ENCODE results near the gene GRK5.
A peak's percentile ranks its signal among the peaks of the same experiment; 100 is the strongest.

GRK5 gene

DNA sequence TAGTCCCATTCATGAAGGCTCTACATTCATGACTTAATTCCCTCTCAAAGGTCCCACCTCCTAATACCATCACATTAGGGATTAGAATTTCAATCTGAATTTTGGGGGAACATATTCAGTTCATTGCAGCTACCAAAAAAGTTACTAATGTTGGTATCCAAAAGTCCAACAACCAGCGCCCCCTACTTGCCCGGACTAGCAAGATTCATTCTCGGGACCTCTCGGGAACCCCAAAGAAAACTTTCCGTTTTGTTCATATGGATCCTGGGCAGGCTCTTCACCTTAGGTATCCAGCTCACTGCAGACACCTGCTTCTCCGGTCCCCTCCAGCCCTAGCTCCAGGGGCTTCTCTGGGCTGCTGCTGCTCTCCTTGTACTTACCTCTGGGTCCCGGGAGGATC, 8.9 kb upstream of the GRK5 start:
- DNase-seq (ENCODE audit: low read depth, low spot score): no peak

DNA sequence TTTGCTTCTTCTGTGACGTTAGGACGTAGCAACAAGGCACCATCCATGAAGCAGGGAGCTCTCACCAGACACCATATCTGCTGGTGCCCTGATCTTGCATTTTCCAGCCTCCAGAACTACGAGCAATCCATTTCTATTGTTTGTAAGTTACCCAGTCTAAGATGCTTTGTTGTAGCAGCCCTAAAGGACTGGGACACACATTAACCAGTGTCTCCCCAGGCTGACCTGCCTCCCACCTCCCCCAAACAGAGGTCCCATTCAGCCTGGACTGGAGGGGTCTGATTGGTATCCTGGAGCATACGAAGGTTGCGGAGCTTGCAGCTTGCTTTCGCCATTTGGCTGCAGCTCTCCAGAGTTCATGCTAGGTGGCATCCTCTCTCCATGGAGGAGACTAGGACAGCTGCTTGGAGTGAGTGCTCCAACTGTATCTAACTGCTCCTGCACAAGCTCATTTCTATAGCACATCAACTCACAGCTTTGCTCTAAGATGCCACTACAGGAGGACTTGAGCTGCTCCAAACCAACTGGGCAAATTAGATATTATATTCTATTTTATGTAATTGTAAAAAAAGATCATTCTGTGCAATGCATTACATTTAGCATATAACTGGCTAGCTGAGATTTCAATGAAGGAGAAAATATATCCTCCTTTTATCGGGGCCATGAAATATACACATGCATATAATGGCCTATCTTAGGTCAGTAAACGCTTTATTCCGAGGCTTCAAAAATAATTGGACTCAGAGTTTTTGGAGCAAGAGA, 8.0 kb upstream of the GRK5 start:
- DNase-seq (ENCODE audit: low read depth, low spot score): no peak

DNA sequence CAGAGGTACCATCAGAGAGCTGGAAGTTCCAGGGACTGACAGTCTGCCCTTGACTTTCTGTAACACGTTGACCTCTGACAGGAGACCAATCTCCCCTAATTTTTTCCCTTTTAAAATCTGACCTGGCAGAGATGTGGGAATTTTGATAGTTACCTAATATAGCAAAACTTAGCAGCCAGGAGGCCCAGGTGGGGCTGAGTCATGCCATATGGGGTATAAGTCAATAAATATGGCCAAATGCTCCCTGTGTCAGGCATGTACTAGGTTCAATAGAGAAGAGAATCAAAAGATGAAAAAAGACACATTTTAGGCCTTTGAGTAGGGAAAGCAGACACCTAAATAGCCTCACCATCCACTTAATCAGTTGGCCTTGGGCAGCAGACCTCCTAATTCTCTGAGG, 6.1 kb upstream of the GRK5 start:
- DNase-seq (ENCODE audit: low read depth, low spot score): no peak

DNA sequence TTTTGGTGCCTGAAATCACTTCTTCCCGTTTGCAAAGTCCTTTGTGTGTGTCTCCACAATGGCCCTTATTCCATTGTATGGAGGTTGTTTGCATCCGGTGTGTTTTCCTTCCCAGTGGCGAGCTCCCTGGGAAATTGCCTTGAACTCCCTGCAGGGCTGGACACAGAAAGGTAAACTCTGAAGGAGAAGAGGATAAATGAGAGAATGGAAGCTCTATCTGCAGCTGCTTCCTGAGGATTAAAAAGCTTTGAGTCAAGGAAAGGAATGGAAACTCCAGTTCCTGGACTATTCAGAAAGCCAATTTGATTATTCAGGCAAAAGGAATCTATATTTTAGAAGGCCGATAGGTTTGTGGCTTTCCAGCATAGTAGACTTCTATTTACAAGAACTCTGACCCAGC, 4.4 kb upstream of the GRK5 start:
- DNase-seq (ENCODE audit: low read depth, low spot score): no peak

DNA sequence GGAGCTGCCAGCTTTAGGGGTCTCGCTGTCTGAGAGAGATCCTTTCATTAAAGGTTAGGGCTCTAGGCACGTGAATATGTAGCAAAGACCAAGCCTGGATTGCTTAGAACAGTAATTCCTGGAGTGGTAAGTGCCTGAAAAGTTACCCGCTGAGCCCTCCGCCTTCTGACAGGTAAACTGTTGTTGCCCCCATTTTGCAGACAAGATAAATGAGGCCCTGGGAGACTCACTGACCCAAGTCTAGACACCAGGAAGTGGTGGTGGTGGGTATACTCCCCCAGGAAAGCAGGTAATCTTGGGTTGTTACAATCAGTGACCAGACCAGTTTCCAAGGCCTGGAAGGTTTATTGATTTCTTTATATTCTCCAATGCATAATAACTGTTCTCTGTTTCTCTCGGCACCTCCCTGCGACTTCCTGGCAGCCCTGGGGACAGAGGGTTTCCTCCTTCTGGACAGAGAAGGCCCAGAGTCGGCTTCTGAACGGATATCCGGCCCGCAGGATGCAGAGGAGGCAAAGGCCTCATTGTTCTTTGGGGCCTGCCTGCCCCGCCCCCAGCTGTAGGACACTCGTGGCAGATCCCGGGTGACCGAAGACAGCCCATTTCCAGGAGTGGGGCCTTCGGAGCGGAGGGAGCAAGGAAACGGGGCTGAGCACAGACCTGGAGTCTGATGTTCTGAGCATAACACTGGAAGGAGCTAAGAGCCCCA, 1.3 kb upstream of the GRK5 start:
- DNase-seq (ENCODE audit: low read depth, low spot score): no peak

DNA sequence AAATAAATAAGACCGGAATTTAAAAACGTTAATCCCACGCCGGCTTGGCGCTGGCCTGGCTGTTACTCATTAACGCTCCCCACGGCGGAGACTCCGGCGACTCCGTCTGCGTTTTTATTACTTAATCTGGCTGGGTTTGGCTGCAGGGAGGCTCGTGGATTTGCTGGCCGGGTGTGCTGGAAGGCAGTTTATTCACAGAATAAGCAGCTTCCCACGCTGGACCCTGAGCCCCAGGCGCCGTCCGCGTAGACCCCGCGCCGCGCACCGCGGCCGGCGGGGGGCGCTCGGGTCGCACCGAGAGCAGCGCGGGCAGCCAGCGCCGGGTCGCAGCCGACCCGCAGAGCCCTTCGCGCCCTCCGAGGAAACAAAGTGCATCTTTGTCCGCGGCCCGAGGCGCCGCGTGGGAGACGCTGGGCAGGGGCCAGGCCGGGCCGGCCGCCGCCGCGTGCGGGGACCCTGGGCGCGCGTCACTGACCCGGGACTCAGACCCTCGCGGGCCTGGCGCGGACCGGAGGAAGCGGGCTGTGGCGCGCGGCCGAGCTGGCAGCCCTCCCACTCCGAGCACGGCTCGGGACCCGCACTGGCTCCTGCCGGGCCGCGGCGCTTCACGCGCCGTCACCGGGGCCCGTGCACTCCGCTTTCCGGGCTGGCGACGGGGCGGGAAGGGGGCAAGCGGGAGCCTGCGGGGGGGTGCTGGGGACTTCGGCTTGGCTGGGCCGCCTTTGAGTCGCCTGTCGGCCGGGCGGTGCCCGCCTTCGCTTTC, 587 bp upstream of the GRK5 start:
- DNase-seq (ENCODE audit: low read depth, low spot score): peak; percentile 32

DNA sequence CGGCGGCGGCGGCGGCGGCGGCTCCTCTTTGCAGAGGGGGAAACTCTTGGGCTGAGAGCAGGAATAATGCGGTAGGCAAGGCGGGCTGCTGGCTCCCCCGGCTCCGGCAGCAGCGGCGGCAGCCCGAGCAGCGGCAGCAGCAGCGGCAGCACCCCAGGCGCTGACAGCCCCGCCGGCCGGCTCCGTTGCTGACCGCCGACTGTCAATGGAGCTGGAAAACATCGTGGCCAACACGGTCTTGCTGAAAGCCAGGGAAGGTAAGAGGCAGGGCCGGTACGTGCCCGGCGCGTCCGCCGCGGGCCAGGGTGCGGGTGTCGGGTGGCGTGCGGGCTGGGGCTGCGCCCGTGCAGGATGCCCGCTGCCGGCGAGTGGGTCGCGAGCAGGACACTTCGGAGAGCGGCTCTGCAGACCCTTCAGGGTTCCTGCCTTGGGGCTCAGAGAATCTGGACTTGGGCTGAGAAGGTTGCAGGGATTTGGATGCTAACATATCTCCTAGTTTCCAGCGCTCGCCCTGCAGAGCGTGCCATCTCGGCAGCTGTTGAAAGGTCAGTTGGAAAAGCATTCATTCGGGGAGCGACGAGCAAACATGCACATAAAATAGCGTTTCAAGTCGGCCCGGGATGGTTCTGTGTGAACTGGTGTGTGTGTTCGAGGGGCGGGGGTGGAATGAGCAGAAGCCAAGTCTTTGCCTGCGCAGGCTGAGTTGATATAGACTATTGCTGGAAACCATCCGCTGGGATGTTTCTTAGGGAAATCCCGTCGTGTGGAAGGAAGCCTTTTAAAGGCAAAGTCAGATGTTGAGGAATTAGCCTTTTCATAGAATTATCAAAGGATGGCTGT, 562 bp downstream of the GRK5 start:
- DNase-seq (ENCODE audit: low read depth, low spot score): no peak

DNA sequence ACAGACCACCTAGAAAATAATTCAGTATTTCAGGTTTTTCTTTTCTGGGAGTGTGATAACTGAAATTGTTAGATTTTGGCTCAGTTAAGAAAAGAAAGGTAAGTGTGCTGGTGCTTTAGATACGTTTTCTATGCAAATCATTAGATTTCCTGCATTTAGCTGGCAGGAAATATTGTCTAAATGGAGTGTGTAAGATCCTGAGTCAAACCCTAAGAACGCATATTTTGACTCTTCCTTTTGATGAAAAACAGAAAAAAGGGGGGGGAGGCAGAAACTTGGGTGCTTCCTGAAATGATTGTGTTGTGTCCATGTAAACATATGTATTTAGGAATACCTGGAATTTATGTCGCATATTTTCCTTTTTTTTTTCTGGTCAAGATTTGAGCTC, 1.2 kb downstream of the GRK5 start:
- DNase-seq (ENCODE audit: low read depth, low spot score): no peak

DNA sequence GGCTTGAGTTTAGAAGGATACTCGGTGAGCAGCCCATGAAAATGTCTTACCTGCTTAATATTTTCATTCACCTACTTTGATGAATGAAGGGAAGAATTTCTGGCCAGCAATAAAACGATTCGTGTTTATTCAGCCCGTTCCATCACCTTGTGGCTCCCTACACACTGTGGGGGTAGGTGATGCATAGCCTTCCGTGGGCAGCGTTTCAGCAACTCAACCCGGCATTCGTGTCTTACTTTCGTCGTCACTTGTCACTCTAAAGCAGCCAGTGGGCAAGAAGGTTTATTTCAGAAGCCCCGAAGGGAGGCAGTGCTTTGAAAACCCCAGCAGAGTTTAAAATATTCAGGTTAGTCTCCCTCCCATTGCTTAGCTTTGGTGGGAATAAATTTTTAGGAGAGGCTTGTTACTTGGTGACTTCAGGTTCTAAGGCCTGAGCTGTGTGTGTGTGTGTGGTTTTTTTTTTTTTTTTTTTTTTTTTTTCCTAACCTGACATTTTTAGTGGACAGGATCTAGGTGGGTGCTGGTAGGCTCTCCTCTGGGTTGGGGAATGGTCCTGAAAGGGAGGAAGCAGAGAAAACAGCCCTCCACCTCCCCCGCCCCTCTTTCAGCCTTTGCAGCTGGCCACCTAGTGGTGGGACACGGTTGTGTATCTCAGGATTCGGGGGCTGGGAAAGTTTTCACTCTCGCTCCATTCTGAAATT, 1.8 kb downstream of the GRK5 start:
- DNase-seq (ENCODE audit: low read depth, low spot score): peak; percentile 31

DNA sequence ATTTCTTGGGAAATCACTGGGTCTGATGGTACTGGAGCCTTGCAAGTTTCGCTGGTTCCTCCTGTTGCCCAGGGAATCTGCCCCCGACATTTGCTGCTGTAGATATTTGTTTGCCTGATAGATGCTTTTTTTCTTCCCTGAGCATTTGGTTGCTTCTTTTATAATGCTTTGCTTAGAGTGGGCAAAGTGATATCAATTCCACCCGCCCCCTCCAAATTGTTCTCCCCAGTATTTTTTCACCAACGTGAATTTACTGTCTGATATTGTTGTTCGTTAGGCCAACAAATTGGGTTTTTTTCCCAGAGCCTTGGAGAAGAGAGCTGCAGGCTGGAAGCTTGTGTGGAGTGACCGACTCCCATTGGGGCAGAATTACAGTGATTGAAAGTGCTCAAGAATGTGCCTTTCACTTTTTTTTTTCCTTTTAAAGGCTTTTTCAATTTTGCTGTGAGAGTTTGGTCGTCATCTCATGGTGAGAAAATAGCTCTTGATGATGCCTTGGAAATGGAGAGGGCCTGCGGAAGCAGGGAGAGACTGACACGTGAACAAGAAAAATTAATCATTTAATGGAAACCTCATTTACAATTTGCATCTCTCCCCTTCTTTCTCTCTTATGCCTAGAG, 2.5 kb downstream of the GRK5 start:
- no peak for DNase-seq (ENCODE audit: low read depth, low spot score)

DNA sequence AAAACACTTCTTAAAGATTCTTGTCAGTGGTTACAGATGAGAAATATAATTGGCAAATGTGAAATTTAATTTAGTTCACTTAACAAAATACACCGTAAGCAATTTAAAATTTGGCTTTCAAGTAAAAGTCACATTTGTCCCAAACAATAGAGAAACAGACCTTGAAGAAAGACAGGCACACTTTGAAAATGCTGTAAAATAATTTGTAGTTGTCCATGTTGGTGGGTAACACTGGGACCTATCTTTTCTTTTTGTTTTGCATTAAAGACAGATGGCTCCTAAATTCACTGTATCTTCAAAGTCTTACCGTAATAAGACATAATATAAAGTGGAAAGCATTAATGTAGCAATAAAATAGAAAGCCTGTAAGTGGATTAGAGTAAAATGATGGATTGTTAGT, 3.3 kb downstream of the GRK5 start:
- DNase-seq (ENCODE audit: low read depth, low spot score): no peak

DNA sequence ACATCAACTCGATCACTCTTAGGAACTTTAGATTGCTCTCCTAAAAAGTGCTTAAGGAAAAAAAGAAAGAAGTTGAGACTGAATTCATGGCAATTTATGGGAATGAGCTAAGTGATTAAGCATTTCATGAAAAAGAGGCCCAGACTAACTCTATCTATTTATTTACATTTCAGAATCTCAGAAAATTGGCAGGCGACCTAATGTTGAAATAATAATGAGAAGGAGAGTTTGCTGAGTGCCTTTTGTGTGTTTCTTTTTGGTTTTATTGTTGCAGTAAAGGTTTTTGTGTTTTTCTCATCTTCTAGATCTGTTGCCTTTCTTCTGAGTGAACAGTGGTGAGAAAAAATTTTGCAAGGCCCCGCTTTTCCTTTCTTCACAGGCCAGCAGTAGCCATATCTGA, 3.8 kb downstream of the GRK5 start:
- DNase-seq (ENCODE audit: low read depth, low spot score): no peak

DNA sequence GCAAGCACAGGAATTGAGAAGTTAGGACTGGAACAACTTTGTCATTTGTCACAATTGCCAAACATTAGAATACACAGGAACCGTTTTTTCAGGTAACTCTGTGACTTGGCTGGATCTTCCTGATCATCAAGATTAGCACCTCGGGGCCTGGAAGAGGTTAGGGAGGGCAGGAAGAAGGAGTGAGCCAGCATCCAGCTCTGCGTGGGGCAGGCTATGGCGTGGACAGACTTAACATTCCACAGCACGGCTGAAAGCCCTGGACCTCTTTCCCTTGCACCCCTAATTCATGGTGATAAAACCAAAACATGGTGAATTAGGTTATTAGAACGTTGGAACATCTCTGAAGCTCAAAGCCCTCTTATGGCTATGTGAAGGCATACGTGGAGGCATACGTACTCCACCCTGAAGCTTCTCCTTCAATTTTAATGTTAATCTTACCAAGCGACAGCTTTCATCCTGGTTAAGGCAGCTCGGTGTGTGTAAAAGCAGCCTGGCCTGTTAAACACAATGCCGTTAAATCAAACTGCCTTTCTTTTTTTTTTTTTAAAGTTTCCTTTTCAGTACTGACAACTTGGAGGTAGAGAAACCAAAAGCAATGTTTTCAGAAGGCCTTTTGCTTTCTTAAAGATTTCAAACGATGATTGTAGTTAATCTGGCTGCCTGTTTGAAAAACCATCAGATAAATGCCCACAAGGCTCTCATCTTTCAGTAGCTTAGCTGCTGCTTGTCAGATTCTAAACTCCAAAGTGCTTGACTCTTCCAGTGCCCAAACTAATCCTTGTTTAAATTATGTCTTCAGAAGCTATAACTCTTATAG, 4.5 kb downstream of the GRK5 start:
- DNase-seq (ENCODE audit: low read depth, low spot score): no peak

DNA sequence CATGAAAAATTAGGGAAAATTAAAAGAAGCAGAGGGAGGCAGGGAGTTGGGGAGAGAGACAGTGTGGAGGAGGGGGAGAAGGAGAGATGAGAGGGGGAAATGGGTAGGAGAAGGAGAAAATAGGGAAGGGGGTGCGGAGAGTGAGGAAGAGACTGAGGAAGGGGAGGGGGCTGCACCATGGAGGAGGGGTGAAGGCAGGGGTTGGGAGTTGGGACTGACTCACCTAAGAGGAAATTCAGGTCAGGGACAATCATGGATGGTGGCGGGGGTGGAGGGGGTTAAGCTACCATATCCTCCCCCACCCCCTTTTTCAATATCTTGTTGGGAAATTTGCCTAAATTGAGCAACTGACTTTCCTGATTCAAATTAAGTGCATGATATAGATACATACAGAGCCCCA, 8.0 kb downstream of the GRK5 start:
- DNase-seq (ENCODE audit: low read depth, low spot score): no peak

DNA sequence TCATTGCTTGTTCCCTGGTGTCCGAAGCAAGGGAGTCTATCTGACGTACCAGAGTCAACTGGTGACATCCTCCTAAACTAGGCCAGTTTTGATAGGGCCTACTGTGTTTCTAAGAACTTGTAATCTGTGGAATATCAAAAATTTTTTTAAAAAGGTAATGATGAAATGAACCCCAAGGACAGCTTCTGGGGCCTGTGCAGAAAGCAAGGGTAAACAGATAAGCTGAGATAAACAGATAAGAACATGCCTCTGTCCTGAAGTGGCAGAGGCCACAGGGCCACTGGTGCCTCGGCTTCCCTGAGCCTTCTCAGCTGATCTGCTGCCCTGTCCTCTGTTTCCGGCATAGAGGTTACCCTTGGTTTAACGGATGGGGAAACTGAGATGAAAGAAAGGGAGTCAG, 8.8 kb downstream of the GRK5 start:
- no peak for DNase-seq (ENCODE audit: low read depth, low spot score)

DNA sequence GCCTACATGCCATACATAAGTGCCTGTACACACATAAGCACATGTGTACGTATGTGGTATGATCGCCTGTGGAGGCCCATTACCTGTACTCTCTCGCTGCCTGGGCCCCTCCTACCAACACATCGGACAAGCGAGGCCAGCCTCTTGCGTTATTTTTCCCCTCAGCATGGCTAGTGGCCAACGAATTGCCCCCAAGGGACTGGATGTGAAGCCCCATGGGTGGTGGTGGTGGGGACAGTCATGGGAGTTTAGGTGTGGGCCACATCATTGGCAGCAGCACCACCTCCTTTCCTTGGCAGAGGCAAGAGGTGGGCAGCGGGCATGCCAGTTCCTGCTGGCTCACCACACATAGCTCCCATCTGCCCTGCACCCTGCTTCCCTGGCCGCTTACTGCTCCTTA, 10.0 kb downstream of the GRK5 start:
- DNase-seq (ENCODE audit: low read depth, low spot score): no peak

DNA sequence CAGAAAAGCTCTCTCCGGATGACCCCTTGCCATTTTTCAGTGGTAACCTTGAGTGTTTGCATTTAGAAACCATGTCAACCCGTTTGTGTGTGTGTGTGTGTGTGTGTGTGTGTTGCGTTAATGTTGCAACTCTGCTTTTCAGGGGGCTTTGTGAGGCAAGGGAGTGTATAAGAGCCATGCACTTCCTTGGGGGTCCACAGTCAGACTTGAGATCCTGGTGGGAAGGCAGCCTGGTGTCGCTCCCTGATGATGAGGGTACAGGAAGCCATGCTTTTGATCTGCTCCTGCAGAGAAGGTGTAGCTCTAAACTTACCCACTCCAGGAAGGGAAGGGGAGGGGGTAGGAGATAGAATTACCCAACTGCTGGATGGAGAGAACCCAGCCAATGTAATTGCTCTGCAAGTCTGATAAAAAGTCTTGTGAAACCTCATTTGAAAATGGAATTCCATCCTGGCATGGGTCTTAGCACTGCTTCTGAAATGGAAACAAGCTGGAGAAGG, 10.7 kb downstream of the GRK5 start:
- no peak for DNase-seq (ENCODE audit: low read depth, low spot score)

DNA sequence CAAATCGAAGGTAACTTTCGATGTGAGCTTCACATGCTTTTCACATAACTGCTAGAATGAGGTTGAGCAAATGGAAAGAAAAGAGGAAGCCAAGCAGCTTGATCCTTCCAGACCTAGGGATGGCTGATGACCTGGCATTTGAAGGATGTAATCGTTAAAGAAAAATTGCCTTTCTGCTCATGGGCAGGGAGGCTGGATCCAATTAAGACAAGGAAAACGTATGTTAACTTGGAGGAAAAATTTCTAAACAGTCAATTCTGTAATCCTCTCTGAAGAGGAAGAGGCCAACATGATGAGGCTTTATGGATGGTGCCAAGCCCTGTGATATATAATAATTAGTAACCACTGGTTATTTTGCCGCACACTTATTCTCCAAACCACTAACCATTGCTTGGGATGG, 12.5 kb downstream of the GRK5 start:
- no peak for DNase-seq (ENCODE audit: low read depth, low spot score)

DNA sequence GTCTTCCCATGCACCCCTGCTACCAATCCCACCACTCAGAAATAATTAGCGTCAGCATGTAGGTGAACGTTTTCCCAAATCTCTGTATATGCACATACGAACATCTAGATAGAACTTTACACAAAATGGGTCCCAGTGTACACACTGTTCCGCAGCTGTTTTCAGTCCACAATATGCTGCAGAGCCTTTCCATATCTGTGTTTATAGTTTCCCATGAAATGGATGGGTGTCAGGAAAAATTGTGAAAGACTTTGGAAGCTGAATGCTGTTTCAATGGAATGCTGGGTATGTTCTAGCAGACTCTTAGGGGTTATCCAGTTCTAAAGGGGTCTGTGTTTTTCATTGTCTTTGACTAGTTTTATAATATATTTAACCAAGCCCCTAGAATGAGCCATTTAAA, 13.8 kb downstream of the GRK5 start:
- DNase-seq (ENCODE audit: low read depth, low spot score): no peak

DNA sequence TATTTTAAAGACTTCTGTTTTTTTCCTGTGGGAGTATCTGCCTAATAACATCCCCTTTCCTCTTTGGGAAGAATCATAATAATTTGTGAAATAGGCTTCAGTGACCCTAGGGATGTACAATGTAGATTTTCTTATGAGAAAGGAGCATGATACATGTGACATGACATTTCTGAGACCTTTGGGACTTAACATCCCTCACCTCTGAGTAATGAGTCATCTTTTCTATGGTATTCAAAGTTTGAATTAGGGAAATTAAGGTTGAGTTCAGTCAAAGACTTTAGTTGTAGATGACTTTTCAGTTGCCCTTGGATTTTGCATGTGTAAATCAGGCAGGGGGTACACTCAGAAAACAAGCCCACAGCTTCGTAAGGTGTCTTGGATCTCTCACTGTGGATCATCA, 14.3 kb downstream of the GRK5 start:
- no peak for DNase-seq (ENCODE audit: low read depth, low spot score)
